IPS-18a (cell line): ENCODE measurements around the gene GPM6B.
"Not testable (repeated sequence)": the region's sequence is repeated elsewhere in the genome, so short reads cannot be mapped to it uniquely, and the experiment has no call there.

ENCODE experiments used
- H3K27ac ChIP-seq: one replicate; pipeline ENCODE4 v1.5.1; 2013; ENCODE audit warnings: low read length
- H3K27me3 ChIP-seq: one replicate; pipeline ENCODE4 v1.6.1; 2013; ENCODE audit warnings: mild to moderate bottlenecking, low read length; ENCODE audit not compliant: control insufficient read depth, insufficient read depth
- H3K36me3 ChIP-seq: one replicate; pipeline ENCODE4 v1.6.1; 2013; ENCODE audit warnings: low read depth, low read length; ENCODE audit not compliant: control insufficient read depth
- H3K4me1 ChIP-seq: one replicate; pipeline ENCODE4 v1.6.1; 2013; ENCODE audit warnings: low read depth, low read length; ENCODE audit not compliant: control insufficient read depth
- H3K4me3 ChIP-seq: one replicate; pipeline ENCODE4 v1.5.1; 2013; ENCODE audit warnings: low read length
- H3K9ac ChIP-seq: one replicate; pipeline ENCODE4 v1.6.1; 2013; ENCODE audit warnings: mild to moderate bottlenecking, low read length, moderate library complexity
- H3K9me3 ChIP-seq: one replicate; pipeline ENCODE4 v1.6.1; 2013; ENCODE audit warnings: low read depth, low read length; ENCODE audit not compliant: control insufficient read depth

Gene GPM6B

GRCh38 chrX:13747836-13748235 is 69.1 kb downstream of the GPM6B start:
- Histone ChIP-seq H3K9me3 (no peaks in the 10 kb centered on the region), H3K4me3 (no peak overlapping the region), H3K4me1 (peaks cover 2% of the 10 kb centered on the region), H3K27me3 (no peaks in the 10 kb centered on the region), H3K36me3 (peaks cover 82% of the 10 kb centered on the region), H3K9ac (no peak overlapping the region), H3K27ac (no peak overlapping the region)

- H3K9me3 ChIP-seq = no peaks in the 10 kb centered on the region
- no peaks in the 10 kb centered on the region for H3K27me3 ChIP-seq
- H3K27ac ChIP-seq = no peak overlapping the region
- peaks cover 6% of the 10 kb centered on the region for H3K4me1 ChIP-seq
- H3K36me3 ChIP-seq = peaks cover 67% of the 10 kb centered on the region
- no peak overlapping the region for H3K4me3 ChIP-seq
- H3K9ac ChIP-seq = no peak overlapping the region
These were observed 74.3 kb downstream of the GPM6B start for GRCh38 chrX:13742397-13743176.

- H3K4me3 ChIP-seq = no peak overlapping the region
- H3K4me1 ChIP-seq = peaks cover 6% of the 10 kb centered on the region
- no peaks in the 10 kb centered on the region for H3K27me3 ChIP-seq
- H3K36me3 ChIP-seq = peaks cover 64% of the 10 kb centered on the region
- no peaks in the 10 kb centered on the region for H3K9me3 ChIP-seq
- no peak overlapping the region for H3K27ac ChIP-seq
- H3K9ac ChIP-seq = no peak overlapping the region
These were observed 75.2 kb downstream of the GPM6B start for GRCh38 chrX:13741695-13742094.

GRCh38 chrX:13734278-13735172 is 82.4 kb downstream of the GPM6B start, which contains the start of the genes OFD1 and TRAPPC2:
Gene OFD1 (plus strand): TSS chrX:13734748. CDS start chrX:13735072, 324 bp downstream.
Gene TRAPPC2 (minus strand): TSS chrX:13734620. CDS start chrX:13719963, 14,657 bp downstream.
- Histone ChIP-seq H3K36me3 (peaks cover 27% of the 10 kb centered on the region), H3K27ac (peak within 1 kb of the TSS; percentile 91), H3K4me3 (peak within 1 kb of the TSS; percentile 99), H3K27me3 (no peaks in the 10 kb centered on the region), H3K9me3 (no peaks in the 10 kb centered on the region), H3K4me1 (peaks cover 6% of the 10 kb centered on the region), H3K9ac (peak within 1 kb of the TSS; percentile 96)

GRCh38 chrX:13733506-13733905 is 83.4 kb downstream of the GPM6B start:
- Histone ChIP-seq H3K4me3 (peak overlapping the region; percentile 99), H3K36me3 (peaks cover 19% of the 10 kb centered on the region), H3K4me1 (peaks cover 6% of the 10 kb centered on the region), H3K27me3 (no peaks in the 10 kb centered on the region), H3K9ac (peak overlapping the region; percentile 96), H3K9me3 (no peaks in the 10 kb centered on the region), H3K27ac (peak overlapping the region; percentile 51)

- no peaks in the 10 kb centered on the region for H3K27me3 ChIP-seq
- no peaks in the 10 kb centered on the region for H3K9me3 ChIP-seq
- H3K4me1 ChIP-seq = peaks cover 6% of the 10 kb centered on the region
- no peak overlapping the region for H3K4me3 ChIP-seq
- no peak overlapping the region for H3K9ac ChIP-seq
- no peak overlapping the region for H3K27ac ChIP-seq
- peaks cover 15% of the 10 kb centered on the region for H3K36me3 ChIP-seq
These were observed 84.4 kb downstream of the GPM6B start for GRCh38 chrX:13732246-13733067.

GRCh38 chrX:13730523-13730922 is 86.4 kb downstream of the GPM6B start:
- not testable (repeated sequence) for H3K27me3 ChIP-seq, H3K4me1 ChIP-seq, H3K27ac ChIP-seq, H3K9me3 ChIP-seq, H3K4me3 ChIP-seq, H3K36me3 ChIP-seq, H3K9ac ChIP-seq

- not testable (repeated sequence) for H3K27me3 ChIP-seq, H3K9ac ChIP-seq, H3K4me1 ChIP-seq, H3K4me3 ChIP-seq, H3K36me3 ChIP-seq, H3K27ac ChIP-seq, H3K9me3 ChIP-seq
These were observed 90.3 kb downstream of the GPM6B start for GRCh38 chrX:13726583-13726982.

- not testable (repeated sequence) for H3K9me3 ChIP-seq, H3K27ac ChIP-seq, H3K4me1 ChIP-seq, H3K9ac ChIP-seq, H3K4me3 ChIP-seq, H3K27me3 ChIP-seq
- H3K36me3 ChIP-seq = peaks cover 11% of the 10 kb centered on the region
These were observed 92.0 kb downstream of the GPM6B start for GRCh38 chrX:13724878-13725277.

- no peaks in the 10 kb centered on the region for H3K9me3 ChIP-seq
- H3K27ac ChIP-seq = no peak overlapping the region
- H3K36me3 ChIP-seq = peaks cover 34% of the 10 kb centered on the region
- H3K9ac ChIP-seq = no peak overlapping the region
- no peaks in the 10 kb centered on the region for H3K4me1 ChIP-seq
- H3K4me3 ChIP-seq = no peak overlapping the region
- no peaks in the 10 kb centered on the region for H3K27me3 ChIP-seq
These were observed 94.9 kb downstream of the GPM6B start for GRCh38 chrX:13721819-13722519.
